Erythroblast (primary cell): ENCODE data around the gene MED10.

ENCODE experiments used
- GATA1 ChIP-seq: IDR thresholded peaks from 2 replicates; pipeline ENCODE4 v1.6.1; 2011; ENCODE audit warnings: low read depth, mild to moderate bottlenecking, control low read depth, low read length, moderate library complexity
- POLR2A ChIP-seq: IDR thresholded peaks from 2 replicates; pipeline ENCODE4 v1.6.1; 2011; ENCODE audit warnings: mild to moderate bottlenecking, low read length

DNA sequence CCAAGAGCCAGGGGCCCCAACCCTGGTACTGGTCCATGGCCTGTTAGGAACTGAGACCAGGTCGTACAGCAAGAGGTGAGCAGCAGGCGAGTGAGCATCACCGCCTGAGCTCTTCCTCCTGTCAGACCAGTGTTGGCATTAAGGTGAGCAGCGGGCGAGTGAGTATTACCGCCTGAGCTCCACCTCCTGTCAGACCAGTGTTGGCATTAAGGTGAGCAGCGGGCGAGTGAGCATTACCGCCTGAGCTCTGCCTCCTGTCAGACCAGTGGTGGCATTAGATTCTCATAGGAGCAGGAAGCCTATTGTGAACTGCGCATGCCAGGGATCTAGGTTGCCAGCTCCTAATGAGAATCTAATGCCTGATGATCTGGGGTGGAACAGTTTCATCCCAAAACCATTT, 39.3 kb upstream of the MED10 start:
- TF ChIP-seq POLR2A = no peak
- TF ChIP-seq GATA1 = no peak
